GM21737 (cell line): ENCODE data around the gene PDXP.
A peak's percentile ranks its signal among the peaks of the same experiment; 100 is the strongest.
"Not testable (repeated sequence)": the region's sequence is repeated elsewhere in the genome, so short reads cannot be mapped to it uniquely, and the experiment has no call there.

Experiments
- ATAC-seq: cut with Tn5 transposase; IDR thresholded peaks from one replicate; pipeline ENCODE4 v1.9.1; 2021; ENCODE audit warnings: mild to moderate bottlenecking, moderate library complexity; ENCODE audit not compliant: unreplicated experiment

PDXP gene

GRCh38 chr22:37696260-37696656 lies 37.7 kb downstream of the PDXP start:
- not testable (repeated sequence) for ATAC-seq

DNA sequence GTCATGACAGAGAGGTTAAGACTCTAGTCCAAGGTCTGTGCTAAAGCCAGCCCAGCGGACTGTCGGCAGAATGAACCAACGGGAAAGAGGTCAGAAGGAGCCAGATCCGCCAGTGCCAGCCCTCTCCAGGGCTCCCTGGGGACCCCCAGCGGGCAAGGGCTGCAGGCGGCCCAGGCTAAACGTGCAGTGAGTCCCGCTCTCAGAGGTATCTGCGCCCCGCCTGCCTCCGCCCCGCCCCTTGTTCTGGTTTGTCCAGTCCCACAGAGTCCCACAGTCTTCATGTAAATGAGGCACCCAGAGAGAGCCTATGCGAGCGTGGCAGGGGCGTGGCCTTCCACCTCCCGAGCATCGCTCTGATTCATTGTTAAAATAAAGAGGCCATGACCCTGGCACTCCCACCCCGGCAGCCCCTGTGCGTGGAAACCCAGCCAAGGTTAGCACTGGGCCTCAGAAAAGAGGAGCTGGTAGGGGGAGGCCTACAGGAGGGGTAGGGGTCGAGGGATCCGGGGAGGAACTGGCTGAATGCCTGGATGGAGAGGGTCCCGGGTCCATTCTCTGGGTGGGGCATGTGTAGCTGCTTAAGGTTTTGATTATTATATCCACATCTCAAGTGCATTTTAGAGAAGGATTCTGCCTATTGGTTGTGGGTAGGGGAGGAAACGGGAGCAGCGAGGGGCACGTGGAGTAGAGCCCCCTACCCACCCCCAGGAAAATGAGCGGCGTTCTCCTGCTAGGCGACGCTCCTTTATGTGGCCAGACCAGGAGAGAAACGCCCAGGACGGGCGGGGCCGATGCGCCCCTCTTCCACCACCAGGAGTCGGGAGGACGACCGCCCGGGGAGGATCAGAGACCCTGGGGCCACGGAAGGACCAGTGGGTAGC lies 38.4 kb downstream of the PDXP start, which contains the start of gene TRIOBP:
Gene TRIOBP, plus strand, starts transcription at position 392 of the 881 bp plus-strand sequence. CDS start 4,318 bp downstream, outside the sequence.
- peak; percentile 92 for ATAC-seq

DNA sequence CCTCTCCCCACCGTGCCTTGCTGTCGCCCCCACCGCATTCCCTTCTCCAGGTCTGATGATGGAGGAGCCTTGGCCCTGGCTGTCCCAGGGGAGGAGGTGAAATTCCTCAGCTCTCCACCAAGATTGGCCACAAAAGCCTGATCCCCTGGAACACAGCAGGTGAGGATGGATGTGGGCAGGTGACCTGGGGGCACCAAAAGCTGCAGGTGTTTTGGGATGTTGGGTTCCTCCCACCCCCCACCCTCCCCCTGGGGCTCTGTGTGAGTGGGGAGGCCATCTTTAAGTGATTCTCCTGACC lies 39.0 kb downstream of the PDXP start:
- no peak for ATAC-seq

DNA sequence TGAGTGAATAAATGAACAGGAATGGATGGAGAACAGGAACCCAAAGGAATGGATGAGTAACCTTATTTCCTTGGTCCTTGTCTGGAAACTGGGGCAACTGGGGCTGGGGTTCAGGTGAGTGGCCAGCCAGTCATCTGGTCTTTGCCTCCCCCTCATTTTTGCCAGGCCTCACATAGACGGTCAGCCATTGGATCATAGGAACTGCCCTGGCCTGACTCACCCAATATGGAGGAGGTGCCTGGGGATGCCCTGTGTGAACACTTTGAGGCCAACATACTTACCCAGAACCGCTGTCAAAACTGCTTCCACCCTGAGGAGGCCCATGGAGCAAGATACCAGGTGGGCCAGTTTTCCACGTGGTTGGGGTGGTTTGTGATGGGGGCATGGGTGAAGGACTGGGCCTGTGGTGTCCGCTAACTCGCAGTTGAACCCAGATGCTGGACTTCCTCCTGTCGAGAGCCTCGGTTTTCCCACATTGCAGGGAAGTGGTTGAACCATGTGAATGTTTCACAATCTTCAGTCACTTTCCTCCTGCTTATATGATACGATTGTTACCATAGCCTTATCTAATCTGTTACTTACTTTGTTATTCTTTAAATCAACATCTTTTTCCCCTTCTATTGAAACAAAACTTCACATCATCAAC lies 42.7 kb downstream of the PDXP start:
- no peak for ATAC-seq

DNA sequence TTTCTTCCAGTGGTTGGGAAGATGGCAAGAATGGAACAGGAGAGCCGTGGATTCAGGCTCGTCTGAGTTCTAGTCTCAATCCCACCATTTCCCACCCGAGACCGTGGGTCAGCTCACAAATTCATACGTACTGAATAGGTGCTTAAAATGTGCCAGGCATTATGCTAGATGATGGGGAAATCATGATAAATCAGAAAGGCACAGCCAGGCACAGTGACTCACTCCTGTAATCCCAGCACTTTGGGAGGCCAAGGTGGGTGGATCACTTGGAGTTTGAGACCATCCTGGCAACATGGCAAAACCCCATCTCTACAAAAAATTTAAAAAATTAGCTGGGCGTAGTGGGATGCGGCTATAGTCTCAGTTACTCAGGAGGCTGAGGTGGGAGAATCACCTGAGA lies 45.4 kb downstream of the PDXP start:
- ATAC-seq, result no peak

DNA sequence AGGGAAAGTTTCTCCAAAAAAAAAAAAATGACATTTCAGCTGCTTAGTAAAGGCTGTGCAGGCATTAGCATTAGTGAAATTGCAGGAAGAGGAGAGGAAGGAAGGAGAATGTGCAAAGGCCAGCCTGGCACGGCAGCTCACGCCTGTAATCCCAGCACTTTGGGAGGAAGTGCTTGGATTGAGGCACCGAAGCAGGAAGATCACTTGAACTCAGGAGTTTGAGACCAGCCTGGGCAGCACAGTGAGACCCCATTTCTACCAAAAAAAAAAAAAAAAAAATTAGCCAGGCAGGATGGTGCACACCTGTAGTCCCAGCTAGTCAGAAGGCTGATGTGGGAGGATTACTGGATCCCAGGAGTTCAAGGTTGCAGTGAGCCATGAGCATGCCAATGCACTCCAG lies 46.1 kb downstream of the PDXP start:
- ATAC-seq, result no peak

- no peak for ATAC-seq
These were observed 46.7 kb downstream of the PDXP start for GRCh38 chr22:37705205-37705604.

GRCh38 chr22:37708580-37709444 lies 50.3 kb downstream of the PDXP start:
- ATAC-seq, result no peak

DNA sequence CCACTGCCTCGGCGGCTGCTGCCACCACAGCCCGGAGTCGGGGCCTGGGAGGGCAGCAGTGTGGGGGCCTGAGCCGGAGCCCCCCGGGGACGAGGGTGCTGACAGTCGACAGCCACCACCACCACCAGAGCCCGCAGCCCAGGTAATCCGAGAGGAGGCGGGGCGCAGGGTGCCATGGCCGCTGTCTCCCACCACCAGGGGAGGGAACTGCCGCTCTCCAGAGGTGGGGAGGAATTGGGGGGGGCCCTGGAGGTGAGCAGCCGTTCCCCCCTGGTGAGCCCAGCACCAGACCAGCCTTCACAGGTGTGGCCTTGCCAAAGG lies 50.9 kb downstream of the PDXP start:
- ATAC-seq, result no peak

- no peak for ATAC-seq
These were observed 52.2 kb downstream of the PDXP start for GRCh38 chr22:37710675-37711074.

- ATAC-seq, result no peak
These were observed 53.0 kb downstream of the PDXP start for GRCh38 chr22:37711490-37711889.

GRCh38 chr22:37713761-37714160 lies 55.2 kb downstream of the PDXP start:
- ATAC-seq, result no peak

DNA sequence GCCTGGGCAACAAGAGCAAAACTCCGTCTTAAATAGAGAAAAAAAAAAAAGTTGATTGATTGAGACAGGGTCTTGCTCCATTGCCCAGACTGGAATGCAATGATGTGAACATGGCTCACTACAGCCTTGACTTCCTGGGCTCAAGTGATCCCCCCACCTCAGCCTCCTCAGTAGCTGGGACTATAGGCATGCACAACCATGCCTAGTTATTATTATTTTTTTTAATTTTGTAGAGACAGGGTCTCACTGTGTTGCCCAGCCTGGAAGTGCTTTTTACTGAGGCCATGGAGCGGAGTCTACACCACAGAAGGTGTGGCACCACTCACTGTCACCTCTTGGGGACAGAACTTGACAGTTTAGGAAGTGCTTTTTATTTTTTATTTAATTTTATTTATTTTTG lies 56.1 kb downstream of the PDXP start:
- ATAC-seq, result no peak

DNA sequence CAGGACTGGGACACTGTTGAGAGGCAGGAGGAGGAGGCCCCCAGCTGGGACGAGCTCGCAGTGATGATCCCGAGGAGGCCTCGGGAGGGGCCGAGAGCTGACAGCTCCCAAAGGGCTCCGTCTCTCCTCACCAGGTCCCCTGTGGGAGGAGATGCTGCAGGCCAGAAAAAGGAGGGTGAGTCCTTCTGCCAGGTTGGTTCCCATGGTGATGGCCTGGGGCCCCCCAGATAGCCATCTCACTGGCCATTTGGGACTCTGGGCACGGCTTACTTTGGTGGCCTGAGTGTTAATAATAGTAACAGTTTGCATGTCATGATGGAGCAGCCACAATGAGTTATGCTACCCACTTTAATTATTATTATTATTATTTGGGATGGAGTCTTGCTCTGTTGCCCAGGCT lies 57.2 kb downstream of the PDXP start:
- no peak for ATAC-seq
